Measurements from ENCODE around the gene GDF15.
"Not testable (repeated sequence)": the region's sequence is repeated elsewhere in the genome, so short reads cannot be mapped to it uniquely, and the experiment has no call there.

Gene GDF15

GRCh38 chr19:18392926-18393325 is 7.0 kb downstream of the GDF15 start:
- no peak for DNase-seq

- DNase-seq = no peak
Measured at GRCh38 chr19:18393836-18394235, 7.9 kb downstream of the GDF15 start.

GRCh38 chr19:18396471-18397241 is 10.7 kb downstream of the GDF15 start:
- no peak for DNase-seq

DNA sequence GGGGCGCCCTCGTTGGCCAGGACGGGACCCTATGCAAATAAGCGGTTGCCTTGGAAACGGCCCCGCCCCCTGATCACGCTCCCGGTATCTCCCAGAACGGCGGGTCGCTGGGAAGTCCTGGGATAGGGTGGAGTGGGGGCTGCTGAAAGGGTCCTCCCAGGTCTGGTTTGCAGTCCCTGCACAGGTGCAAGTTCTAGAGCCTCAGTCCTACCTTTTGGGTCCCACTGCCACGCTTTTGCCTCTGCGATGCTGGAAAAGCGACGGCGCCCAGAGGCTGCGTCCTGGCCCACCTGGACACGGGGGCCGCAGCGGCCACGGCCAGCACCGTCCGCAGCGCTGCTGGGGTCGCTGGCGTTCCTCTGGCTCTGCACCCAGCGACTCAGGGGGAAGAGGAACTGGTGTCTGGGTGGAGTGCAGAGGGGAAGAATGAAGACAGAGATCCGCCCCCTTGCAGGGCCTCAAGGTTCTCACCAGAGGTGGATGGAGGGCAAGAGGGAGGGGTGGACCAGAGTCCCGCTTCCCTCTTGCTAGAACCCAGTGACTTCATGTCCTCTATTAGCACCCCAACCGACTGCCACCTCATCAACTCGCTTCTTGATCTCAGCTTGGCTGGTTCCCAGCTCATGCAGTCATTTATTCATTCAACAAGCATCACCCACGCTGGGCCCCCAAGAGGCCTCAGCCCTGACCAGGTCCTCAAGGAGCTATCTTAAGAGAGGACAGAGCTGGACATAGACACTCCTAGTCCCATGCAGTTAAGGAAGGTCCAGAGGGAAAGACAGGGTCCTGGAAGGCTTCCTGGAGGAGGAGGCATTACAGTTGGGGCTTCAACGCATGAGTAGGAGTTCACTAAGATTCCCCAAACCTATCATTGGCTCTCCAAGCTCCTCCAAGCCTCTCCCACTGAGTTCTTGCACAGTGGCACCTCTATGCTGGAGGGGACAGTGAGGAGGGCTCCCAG is 11.6 kb downstream of the GDF15 start, which contains the start of gene LRRC25:
TSS of gene LRRC25 (minus strand) at position 381 of the 961 bp plus-strand sequence. CDS start 659 bp downstream, outside the sequence.
- DNase-seq = no peak

DNA sequence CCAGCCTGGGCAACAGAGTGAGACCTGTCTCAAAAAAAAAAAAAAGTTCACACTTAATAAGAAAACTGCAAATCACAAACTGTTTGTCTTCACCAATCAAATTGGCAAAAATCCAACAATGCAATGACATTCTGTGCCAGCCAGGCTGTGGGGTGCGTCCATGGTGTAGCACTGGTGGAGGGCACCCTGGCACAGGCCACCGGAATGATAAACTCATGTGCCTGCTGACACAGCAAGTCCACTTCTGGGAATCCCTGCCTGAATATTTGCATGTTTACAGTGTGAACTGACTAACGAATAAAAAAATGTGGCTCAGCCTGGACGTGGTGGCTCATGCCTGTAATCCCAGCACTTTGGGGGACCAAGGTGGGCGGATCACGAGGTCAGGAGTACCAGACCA is 13.1 kb downstream of the GDF15 start:
- no peak for DNase-seq

GRCh38 chr19:18401580-18402112 is 15.7 kb downstream of the GDF15 start:
- DNase-seq = no peak

- DNase-seq = not testable (repeated sequence)
Measured at GRCh38 chr19:18402455-18403248, 16.7 kb downstream of the GDF15 start.

GRCh38 chr19:18405754-18406153 is 19.8 kb downstream of the GDF15 start:
- DNase-seq = not testable (repeated sequence)

DNA sequence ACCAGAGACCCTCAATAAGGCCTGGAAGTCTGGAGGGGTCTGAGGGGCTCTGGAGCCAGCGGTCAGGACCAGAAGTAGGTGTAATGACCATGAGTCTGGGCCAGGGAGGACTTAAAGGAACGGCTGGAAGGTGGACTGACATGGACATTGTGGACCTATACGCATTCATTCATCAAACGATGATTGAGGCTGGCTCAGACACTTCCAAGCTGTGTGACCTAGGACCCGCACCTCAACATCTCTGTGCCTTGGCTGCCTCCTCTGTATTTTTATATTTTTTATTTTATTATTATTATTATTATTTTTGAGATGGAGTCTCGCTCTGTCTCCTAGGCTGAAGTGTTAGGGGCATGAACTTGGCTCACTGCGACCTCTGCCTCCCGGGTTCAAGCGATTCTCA is 20.8 kb downstream of the GDF15 start:
- DNase-seq = no peak

DNA sequence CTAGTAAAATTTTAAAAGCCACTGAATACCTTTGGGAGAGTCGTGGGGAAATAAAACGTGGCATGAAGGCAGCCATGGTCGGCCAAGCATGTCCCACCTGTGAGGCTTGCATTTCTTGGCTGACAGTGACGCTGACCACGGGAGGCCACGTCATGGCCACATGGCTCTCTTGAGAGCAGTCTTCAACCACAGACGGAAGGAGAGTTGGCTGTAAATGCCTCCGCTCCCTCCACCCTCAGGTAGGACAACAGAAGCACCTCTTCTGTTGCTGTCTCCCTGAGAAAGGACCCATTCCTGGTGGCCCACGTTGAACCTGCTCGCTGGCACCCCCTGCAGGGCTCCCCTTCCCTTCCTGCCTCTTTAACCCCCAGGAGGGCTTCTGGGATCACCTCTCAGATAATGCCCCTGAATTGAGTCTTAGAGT is 22.1 kb downstream of the GDF15 start:
- DNase-seq = no peak

DNA sequence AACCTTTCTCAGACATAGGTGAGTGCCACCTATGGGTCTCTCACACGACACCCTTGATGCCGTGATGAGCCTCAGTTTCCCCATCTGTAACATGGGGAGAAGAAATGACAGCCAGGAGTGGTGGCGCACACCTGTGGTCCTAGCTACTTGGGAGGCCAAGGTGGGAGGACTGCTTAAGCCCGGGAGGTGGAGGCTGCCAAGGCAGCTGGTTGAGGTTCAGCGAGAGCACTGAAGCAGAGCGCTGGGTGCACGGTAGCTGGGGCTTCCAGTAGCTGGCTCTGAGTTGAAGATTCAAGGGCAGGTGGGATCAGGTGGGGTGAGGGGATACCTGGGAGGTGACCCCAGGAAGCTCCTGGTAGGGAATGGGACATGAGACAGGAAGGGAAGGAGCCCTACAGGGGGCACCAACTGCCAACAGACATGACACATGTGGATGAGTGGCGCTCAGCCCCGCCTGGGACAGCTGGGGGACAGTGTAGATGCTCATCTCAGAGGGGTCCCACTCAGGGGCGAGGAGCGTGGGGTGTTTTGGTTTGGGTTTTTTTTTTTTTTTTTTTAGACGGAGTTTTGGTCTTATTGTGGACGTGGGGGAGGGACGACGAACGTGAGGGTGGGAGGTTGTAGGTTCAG is 26.8 kb downstream of the GDF15 start:
- no peak for DNase-seq

DNA sequence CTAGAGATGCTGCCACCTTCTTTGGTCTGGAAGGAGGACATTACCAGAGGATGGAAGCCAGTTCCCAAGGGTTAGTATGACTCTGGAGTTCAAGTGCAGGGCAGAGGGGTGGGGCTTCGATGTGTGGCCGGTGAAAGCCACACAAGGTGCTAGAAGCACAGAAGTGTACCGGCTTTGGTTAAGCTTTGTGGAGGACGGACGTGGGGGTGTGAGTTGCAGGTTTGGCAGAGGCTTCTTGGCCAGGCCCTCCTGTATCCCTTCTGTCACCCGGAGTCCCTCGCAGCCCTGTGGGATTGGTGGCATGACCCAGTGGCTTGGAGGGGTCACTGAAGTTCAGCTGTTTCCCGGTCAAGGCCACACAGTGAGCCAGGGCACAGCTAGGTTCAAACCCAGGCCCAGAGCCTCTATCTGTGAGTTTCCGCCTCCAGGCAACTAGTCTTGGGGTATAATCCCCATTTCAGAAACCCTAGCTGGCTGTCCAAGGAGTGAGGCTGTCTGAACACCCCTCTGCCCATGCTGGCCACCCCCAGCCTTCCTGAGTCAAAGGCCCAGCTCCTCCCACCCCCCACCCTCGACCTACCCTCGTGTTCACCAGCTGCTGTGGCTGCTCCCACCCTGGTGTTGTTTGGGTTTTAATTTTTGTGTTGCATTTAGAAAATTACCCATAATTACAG is 28.7 kb downstream of the GDF15 start:
- DNase-seq = no peak

DNA sequence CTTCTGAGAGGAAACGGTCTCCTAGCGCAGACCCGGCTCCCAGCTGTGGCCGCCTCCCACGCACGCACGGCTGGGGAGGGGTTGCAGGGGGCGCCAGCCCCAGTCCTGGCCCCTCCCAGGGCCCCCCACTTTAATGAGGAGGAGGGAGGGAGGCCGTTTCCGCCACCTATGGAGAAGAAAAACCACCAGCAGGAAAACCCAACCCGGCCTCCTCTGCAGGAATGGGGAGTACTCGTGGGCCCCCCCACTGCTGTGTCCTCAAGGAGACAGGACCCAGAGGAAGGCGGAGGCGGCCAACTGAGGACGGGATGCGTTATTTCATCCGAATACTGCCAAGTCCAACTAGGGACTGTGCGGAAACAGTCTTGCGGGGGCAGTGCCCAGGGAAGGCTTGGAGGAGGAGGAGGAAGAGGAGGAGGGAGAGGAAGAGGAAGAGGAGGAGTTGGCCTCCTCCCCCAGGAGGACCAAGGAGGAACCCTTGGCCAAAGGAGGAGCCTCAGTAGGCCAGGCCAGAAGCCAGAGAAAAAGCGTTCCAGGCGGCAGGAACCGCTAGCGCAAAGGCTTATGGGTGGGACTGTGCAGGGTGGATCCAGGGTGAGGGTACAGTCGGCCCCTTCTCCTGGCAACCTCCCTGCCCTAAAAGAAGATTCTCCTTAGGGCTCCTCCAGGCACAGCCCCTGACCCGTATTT is 29.4 kb downstream of the GDF15 start:
- DNase-seq = no peak

DNA sequence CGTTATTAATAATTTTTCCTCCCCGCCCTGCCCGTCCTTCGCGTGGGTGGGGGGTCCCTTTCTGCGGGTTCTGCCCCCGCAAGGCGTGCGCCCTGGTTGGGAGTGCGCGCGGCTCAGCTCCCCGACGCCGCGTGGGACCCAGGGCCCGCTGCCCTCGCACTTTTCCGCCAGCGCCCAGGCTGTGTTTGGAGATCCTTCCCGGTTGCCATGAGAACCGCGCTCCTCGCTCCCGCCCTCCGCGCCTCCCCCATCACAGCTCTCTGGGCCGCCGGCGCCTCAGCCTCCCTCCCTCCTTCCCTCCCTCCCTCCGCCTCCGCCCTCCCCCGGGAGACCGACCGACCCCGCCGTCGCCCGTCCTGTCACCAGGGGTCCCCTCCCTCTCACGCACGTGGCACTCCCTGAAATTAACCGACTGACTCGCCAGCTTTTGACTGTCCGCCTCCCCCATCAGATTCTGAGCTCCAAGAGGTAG is 30.9 kb downstream of the GDF15 start:
- peak; percentile 84 for DNase-seq

GRCh38 chr19:18417250-18418028 is 31.5 kb downstream of the GDF15 start:
- no peak for DNase-seq

- DNase-seq = no peak
Measured at GRCh38 chr19:18418029-18418482, 32.1 kb downstream of the GDF15 start.

GRCh38 chr19:18418483-18419194 is 32.7 kb downstream of the GDF15 start:
- DNase-seq = peak; percentile 61

- DNase-seq = peak; percentile 60
Measured at GRCh38 chr19:18419195-18419698, 33.3 kb downstream of the GDF15 start, which contains the start of gene SSBP4. TSS of gene SSBP4 (plus strand) at chr19:18419398. CDS start at chr19:18419649, 251 bp downstream.

Measured in CD4-positive, alpha-beta T cell treated with Interleukin-4 for 4 hours (primary cell).